HG03097 (cell line): ENCODE data around the gene EXOC6B.

Experiments used
- ATAC-seq: cut with Tn5 transposase; IDR thresholded peaks from one replicate; pipeline ENCODE4 v1.9.1; 2021; ENCODE audit not compliant: unreplicated experiment, low FRiP score

The EXOC6B gene

DNA sequence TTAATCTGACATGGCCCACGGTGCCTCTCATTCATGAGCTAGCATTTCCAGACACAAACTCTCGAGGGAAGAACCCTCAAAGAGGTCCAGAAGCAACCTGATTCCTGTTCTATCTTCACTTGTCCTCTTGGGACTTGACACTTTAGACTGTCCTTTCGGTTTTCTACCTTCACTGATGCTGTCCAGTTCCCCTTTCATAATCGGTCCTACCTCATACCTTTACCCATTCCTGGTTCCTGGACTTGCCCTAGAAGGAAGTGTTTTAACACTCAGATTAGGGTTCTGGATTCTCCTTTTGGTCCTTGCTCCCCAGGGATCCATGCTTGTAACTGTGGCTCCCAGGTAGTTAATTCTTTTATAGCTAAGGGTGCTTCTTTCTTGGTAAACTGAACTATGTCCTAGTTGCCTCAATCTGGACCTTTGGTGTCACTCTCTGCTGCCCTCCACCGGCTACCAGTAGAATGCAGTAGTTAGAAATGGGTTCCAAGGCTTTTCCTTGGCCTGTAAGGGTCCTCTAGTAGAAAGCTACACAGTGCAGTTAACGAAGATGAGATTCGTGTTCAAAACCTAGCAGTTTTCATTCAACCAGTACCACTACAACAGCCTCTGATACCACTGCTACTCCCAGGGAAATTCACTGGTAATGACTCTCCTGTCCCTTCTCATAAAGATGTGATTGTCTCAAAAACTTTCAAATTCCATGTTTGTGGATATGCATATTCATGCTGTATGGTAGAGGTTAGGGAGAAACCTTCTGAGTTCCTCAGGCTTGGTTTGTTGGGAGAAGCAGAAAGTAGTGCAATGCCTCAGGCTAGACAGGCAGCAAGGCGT is 500.0 kb downstream of the EXOC6B start:
- no peak for ATAC-seq

DNA sequence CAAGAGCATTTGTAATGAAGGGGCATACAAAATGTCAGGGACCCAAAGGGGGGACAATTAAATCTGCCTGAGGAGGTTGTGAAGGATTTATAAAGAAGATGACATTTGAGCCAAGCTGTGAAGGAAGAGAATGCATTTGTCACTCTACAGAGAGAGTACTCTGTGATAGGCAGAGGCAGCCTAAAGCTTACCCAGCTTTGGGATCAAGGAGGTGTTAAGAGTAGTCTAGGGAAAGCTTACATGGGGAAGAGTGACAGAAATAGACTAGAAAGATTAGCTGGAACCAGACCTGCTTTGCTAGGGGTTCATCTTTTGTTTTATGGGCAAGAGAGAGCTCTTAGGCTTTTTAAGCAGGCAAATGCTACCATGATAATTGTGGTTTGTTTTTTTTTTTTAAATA is 509.1 kb downstream of the EXOC6B start:
- no peak for ATAC-seq

- no peak for ATAC-seq
Measured at GRCh38 chr2:72300147-72300684, 525.6 kb downstream of the EXOC6B start.

GRCh38 chr2:72293620-72294019 is 532.2 kb downstream of the EXOC6B start:
- ATAC-seq: no peak

GRCh38 chr2:72292433-72292832 is 533.4 kb downstream of the EXOC6B start:
- ATAC-seq: no peak

DNA sequence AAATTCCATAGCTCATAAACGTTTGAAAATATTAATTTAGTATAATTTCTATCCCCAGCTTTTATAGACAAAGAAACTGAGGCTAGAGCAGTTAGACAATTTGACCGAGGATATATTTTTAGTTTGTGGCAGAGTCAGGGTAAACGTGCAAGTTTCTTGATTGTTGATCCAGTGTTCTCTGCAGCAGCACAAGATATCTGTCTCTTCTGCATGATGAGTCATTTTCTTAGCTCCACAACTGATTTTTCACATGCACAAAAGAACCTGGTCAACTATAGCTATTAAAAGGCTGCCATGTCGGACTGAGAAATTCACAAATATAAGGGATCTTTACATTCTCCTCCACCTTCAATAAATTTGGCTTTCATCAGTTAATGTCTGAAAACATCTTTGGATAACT is 534.8 kb downstream of the EXOC6B start:
- no peak for ATAC-seq

GRCh38 chr2:72289736-72290135 is 536.1 kb downstream of the EXOC6B start:
- no peak for ATAC-seq

- no peak for ATAC-seq
Measured at GRCh38 chr2:72289283-72289682, 536.5 kb downstream of the EXOC6B start.

DNA sequence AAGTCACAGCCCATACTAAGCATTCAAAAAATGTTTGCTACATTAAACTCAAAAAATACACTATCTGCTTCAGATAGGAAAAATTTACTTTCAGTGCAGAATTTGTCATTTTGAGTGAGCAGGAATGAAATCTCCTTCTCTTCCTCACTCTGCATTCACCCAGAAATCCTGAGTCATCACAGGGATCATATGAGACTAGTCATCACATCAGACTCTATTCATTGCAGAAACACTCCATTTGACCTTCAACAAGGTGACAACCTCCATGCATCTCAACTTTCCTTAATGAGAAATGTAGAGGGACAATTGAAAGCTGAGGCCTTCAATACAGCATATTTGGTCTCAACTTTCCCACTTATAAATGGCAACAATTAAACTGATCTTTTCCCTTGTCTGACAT is 547.8 kb downstream of the EXOC6B start:
- no peak for ATAC-seq

- ATAC-seq: no peak
Measured at GRCh38 chr2:72276876-72277275, 549.0 kb downstream of the EXOC6B start.

GRCh38 chr2:72276356-72276755 is 549.5 kb downstream of the EXOC6B start:
- no peak for ATAC-seq

GRCh38 chr2:72275084-72275483 is 550.7 kb downstream of the EXOC6B start:
- no peak for ATAC-seq

- ATAC-seq: no peak
Measured at GRCh38 chr2:72274380-72274797, 551.4 kb downstream of the EXOC6B start.

DNA sequence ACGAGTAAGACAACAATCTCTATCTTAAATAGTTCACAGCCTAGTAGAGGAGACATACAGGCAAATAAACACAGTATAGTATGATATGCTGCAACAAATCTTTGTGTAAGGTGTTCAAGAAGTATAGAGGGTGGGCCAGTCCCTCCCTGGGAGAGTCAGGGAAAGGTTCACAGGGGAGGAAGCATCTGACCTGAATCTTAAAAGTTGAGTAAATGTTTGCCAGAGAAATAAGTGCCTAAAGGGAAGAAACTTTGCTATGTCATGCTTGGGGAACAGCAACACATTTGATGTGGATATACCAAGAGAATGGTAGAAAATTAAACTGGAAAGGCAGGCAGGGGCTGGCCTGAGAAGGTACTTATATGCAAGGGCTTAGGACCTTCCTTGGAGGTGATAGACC is 552.4 kb downstream of the EXOC6B start:
- no peak for ATAC-seq

DNA sequence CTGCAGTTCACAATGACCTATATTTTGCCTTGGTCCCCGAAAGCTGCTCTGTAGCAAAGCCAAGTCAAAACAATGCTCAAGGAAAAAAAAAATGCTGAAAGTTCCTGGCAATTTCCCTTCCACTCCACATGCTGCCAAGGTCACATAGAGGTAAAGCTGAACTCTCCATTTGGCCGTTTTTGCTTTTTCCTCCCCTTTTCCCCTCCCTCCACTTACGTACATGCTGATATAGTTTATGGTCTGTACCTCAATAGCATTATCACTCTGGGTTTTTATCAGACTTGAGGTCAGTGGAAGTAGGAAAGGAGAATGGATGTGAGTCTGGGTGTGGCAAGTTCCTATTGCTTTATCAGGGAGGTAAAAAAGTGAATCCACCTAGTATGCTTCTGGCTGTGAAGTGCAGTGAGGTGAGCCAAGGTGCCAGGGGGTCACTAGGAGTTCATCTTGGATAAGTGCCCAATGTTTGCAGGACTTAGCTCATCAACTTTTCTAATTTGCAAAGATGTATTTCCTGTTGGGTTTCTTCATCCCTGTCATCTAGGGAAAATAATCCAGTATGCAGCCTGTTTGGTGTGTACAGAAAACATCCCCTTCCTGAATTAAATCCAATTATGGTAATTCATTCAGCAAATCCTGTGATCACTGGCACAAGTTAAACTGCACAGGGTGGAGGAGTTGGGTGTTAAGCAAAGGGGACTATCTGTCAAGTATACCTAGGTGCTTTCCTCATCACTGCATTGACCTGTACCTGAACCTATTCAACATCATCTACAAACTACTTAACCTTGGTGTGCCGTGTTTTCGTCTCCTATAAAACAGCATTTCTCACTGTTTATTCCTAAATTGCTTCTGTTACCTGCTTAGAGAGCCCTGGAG is 553.8 kb downstream of the EXOC6B start:
- ATAC-seq: no peak

DNA sequence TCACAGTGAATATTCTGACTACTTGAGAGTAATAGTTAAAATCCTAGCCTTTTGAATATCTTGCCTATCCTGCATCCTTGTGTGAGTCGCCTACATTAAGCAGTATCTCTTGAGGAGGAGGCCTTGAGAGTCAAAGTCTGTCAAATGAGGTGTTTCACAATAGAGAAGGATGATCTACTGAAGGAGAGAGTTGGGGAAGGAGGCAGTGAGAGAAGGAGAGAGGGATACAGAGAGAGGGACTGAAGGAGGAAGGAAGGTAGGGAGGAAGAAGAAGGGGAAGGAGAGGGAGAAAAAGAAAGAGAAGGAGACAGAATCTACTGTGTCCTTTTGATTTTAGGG is 554.6 kb downstream of the EXOC6B start:
- no peak for ATAC-seq

DNA sequence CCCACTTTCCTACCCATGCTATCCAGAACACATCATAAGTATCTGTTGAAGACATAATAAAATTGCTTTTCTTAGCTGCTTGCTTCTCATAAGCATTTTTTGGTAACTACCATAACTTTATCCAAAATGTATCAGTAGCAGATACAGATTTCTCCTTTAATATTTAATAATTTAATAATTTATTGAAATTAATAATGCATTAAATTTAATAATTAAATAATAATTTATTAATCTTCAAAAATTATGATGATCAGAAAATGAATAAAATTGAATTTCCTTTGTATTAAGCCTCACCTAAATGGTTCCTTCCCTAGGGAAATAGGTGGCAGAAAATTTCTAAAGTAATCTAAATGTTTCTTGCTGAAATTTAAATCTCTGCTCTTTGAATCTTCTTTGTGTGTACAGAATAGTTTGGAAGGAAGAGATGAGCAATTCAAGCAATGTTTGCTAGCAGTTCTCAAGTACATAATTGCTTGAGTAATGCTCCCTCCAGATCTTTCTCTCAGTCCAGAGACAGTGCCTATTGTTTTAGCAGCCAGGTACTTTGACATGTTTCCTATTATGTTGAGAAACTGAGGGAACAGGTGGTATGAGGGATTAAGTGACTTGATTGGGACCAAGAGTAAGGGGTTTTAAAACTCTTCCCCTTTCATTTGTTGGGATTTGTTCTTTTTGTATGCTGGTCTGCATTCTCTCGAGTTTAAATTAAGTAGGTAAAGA is 555.1 kb downstream of the EXOC6B start:
- no peak for ATAC-seq

DNA sequence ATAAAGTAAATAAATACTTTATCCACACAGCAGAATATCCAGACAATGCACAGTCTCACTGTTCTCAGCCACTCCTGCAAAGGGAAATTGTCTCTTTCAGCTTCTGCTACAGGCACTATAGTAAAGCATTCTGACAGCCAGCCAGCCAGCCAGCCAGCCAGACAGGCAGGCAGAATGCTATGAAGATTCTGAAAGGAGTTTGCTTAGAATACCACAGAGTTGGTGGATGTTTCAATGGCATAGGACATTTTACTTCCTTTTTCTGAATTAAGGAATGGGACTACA is 562.1 kb downstream of the EXOC6B start:
- ATAC-seq: no peak

DNA sequence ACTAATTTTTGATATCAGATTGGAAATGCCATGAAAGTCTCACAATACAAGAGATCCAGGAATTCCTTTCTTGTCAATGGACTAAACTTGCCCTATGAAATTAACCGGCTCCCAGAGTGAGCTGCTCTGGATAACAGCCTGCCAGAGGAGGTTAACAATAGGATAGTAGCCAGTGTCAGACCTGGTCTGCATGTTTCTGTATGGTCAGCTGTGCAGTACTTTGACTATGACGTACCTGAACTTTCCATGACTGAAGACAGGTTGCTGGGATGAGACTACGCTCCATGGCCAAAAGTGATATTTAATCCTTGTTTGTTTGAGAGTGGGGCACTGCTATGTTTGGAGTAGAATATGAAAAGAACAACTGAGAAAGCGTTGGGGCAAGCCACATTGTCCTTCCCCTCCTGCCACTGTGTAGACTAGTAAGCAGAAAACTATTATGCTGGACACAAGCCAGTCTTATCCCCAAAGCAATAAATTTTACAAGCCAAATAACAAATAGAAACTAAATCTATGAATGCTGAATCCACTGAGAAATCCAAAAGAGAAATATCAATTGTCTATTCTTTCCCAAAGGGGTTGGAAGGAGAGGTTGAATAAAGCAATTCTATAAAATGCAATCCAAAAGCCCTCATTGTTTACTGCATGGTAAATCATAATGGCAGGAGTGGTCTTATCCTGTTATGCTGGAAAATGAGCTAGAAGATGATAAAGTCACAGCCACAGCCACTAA is 562.6 kb downstream of the EXOC6B start:
- ATAC-seq: no peak

GRCh38 chr2:72261076-72261475 is 564.8 kb downstream of the EXOC6B start:
- ATAC-seq: no peak

- no peak for ATAC-seq
Measured at GRCh38 chr2:72255540-72255939, 570.3 kb downstream of the EXOC6B start.
